Measurements from ENCODE around the gene NPLOC4. TPM values are rescaled to one million over a fixed set of nuclear protein-coding genes. Genes with fewer than 3 reads are reported as not detected.

The NPLOC4 gene
- total and polyA plus RNA-seq, 4 donors: 23.5 to 67.4 (median 50.6) TPM

- TF ChIP-seq EGR1 (IDR thresholded peaks at IDR 0.05; ENCODE audit: low read depth in 2 of 2): no peak
- no peak for TF ChIP-seq REST (IDR thresholded peaks at IDR 0.05)
- TF ChIP-seq RAD21 (IDR thresholded peaks at IDR 0.05): no peak
- no peak for TF ChIP-seq GABPA (IDR thresholded peaks at IDR 0.05 in 1 of 2, conservative IDR thresholded peaks at IDR 0.05 in 1 of 2)
- Histone ChIP-seq H3K4me1 (ENCODE audit: control insufficient read depth in 4 of 4, insufficient read depth in 4 of 4, low read length in 3 of 4) (no peaks in the 10 kb centered on the region), H3K27me3 (ENCODE audit: control insufficient read depth in 4 of 4, insufficient read depth in 4 of 4, low read length in 3 of 4) (peaks cover 0 to 6% (median 3%) of the 10 kb centered on the region in 4 donors), H3K9me3 (ENCODE audit: control insufficient read depth in 4 of 4, low read length in 3 of 4) (peaks cover 0 to 5% (median 2%) of the 10 kb centered on the region in 4 donors), H3K36me3 (ENCODE audit: control insufficient read depth in 4 of 4, insufficient read depth in 3 of 4, low read depth in 1 of 4, low read length in 3 of 4) (no peaks in the 10 kb centered on the region), H3K4me3 (ENCODE audit: low read depth in 1 of 3, low read length in 3 of 3) (no peak overlapping the region), H3K9ac (ENCODE audit: low read depth in 1 of 2, low read length in 2 of 2) (no peak overlapping the region), H3K27ac (ENCODE audit: low read depth in 1 of 2, low read length in 2 of 2) (no peak overlapping the region)
- 36% methylated on average over 21 of the region's 21 CpGs for WGBS
- no peak for DNase-seq (ENCODE audit: low spot score)
Observed at GRCh38 chr17:81647640-81648012, 10.7 kb upstream of the NPLOC4 start.

GRCh38 chr17:81646869-81647600 lies 10.1 kb upstream of the NPLOC4 start:
- no peaks in the 10 kb centered on the region for H3K4me1 ChIP-seq (ENCODE audit: control insufficient read depth in 4 of 4, insufficient read depth in 4 of 4, low read length in 3 of 4)
- H3K36me3 ChIP-seq (ENCODE audit: control insufficient read depth in 4 of 4, insufficient read depth in 3 of 4, low read depth in 1 of 4, low read length in 3 of 4): no peaks in the 10 kb centered on the region
- DNase-seq (ENCODE audit: low spot score): peak; percentile 72
- H3K9ac ChIP-seq (ENCODE audit: low read depth in 1 of 2, low read length in 2 of 2): no peak overlapping the region
- no peak overlapping the region for H3K4me3 ChIP-seq (ENCODE audit: low read depth in 1 of 3, low read length in 3 of 3)
- 76% methylated on average over 12 of the region's 12 CpGs for WGBS
- H3K27me3 ChIP-seq (ENCODE audit: control insufficient read depth in 4 of 4, insufficient read depth in 4 of 4, low read length in 3 of 4): peaks cover 0 to 6% (median 3%) of the 10 kb centered on the region in 4 donors
- H3K27ac ChIP-seq (ENCODE audit: low read depth in 1 of 2, low read length in 2 of 2): no peak overlapping the region
- TF ChIP-seq NR2F2 (IDR thresholded peaks at IDR 0.05) (no peak), REST (IDR thresholded peaks at IDR 0.05) (no peak), YY1 (IDR thresholded peaks at IDR 0.05) (no peak), ZBTB33 (IDR thresholded peaks at IDR 0.05) (no peak), FOXA1 (IDR thresholded peaks at IDR 0.05) (no peak), FOXA2 (IDR thresholded peaks at IDR 0.05) (no peak)
- TF ChIP-seq, protein P1, sequence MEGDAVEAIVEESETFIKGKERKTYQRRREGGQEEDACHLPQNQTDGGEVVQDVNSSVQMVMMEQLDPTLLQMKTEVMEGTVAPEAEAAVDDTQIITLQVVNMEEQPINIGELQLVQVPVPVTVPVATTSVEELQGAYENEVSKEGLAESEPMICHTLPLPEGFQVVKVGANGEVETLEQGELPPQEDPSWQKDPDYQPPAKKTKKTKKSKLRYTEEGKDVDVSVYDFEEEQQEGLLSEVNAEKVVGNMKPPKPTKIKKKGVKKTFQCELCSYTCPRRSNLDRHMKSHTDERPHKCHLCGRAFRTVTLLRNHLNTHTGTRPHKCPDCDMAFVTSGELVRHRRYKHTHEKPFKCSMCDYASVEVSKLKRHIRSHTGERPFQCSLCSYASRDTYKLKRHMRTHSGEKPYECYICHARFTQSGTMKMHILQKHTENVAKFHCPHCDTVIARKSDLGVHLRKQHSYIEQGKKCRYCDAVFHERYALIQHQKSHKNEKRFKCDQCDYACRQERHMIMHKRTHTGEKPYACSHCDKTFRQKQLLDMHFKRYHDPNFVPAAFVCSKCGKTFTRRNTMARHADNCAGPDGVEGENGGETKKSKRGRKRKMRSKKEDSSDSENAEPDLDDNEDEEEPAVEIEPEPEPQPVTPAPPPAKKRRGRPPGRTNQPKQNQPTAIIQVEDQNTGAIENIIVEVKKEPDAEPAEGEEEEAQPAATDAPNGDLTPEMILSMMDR (IDR thresholded peaks at IDR 0.05; ENCODE audit: low read depth, low read length, missing input control): no peak
- TF ChIP-seq, protein P2, sequence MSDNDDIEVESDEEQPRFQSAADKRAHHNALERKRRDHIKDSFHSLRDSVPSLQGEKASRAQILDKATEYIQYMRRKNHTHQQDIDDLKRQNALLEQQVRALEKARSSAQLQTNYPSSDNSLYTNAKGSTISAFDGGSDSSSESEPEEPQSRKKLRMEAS (IDR thresholded peaks at IDR 0.05): no peak
- TF ChIP-seq, protein P3, sequence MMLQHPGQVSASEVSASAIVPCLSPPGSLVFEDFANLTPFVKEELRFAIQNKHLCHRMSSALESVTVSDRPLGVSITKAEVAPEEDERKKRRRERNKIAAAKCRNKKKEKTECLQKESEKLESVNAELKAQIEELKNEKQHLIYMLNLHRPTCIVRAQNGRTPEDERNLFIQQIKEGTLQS (IDR thresholded peaks at IDR 0.05): no peak
- H3K9me3 ChIP-seq (ENCODE audit: control insufficient read depth in 4 of 4, low read length in 3 of 4): peaks cover 0 to 5% (median 2%) of the 10 kb centered on the region in 4 donors
